T-helper 1 cell (primary cell): ENCODE measurements around the gene SAMSN1.

ENCODE experiments used
- DNase-seq, 5 donors: peaks; one replicate each; pipeline ENCODE4 v3.0.0-alpha.2; 2012 to 2020

SAMSN1 gene

GRCh38 chr21:14483296-14483695 lies 62.8 kb downstream of the SAMSN1 start:
- no peak for DNase-seq

GRCh38 chr21:14482165-14482564 lies 64.0 kb downstream of the SAMSN1 start:
- peak in 2 of 5 donors; percentile 4 to 91 for DNase-seq

- no peak for DNase-seq
Observed at GRCh38 chr21:14480411-14481031, 65.6 kb downstream of the SAMSN1 start.

- DNase-seq = no peak
Observed at GRCh38 chr21:14479241-14479786, 66.8 kb downstream of the SAMSN1 start.

- no peak for DNase-seq
Observed at GRCh38 chr21:14477841-14478240, 68.3 kb downstream of the SAMSN1 start.

- no peak for DNase-seq
Observed at GRCh38 chr21:14477133-14477532, 69.0 kb downstream of the SAMSN1 start.

GRCh38 chr21:14474995-14475394 lies 71.1 kb downstream of the SAMSN1 start:
- DNase-seq = no peak

- no peak for DNase-seq
Observed at GRCh38 chr21:14469641-14470040, 76.5 kb downstream of the SAMSN1 start.

GRCh38 chr21:14466715-14467114 lies 79.4 kb downstream of the SAMSN1 start:
- no peak for DNase-seq

- DNase-seq = no peak
Observed at GRCh38 chr21:14457762-14458161, 88.4 kb downstream of the SAMSN1 start.

GRCh38 chr21:14456911-14457310 lies 89.2 kb downstream of the SAMSN1 start:
- no peak for DNase-seq

- peak in 1 of 5 donors; percentile 47 for DNase-seq
Observed at GRCh38 chr21:14454016-14455009, 91.8 kb downstream of the SAMSN1 start.

GRCh38 chr21:14453339-14454015 lies 92.6 kb downstream of the SAMSN1 start:
- DNase-seq = peak in 1 of 5 donors; percentile 87

GRCh38 chr21:14452727-14453241 lies 93.3 kb downstream of the SAMSN1 start:
- no peak for DNase-seq

GRCh38 chr21:14452031-14452726 lies 93.9 kb downstream of the SAMSN1 start:
- DNase-seq = peak in 1 of 5 donors; percentile 21

GRCh38 chr21:14451546-14451945 lies 94.6 kb downstream of the SAMSN1 start:
- no peak for DNase-seq

- peak in 1 of 5 donors; percentile 28 for DNase-seq
Observed at GRCh38 chr21:14448784-14449183, 97.3 kb downstream of the SAMSN1 start.

- DNase-seq = no peak
Observed at GRCh38 chr21:14438211-14438610, 107.9 kb downstream of the SAMSN1 start.

GRCh38 chr21:14435423-14435822 lies 110.7 kb downstream of the SAMSN1 start:
- DNase-seq = no peak
